Measurements from ENCODE around the gene PIGR. TPM values are rescaled to one million over a fixed set of nuclear protein-coding genes. Genes with fewer than 3 reads are reported as not detected.

Gene PIGR
- polyA plus RNA-seq, 1 donor (not counting 4 experiments of a cell fraction or from before 2014, with no cell fraction given), result 0.01 TPM

- no peaks in the 10 kb centered on the region for H3K27me3 ChIP-seq (ENCODE audit: control insufficient read depth, extremely low read depth, insufficient read depth, low read length)
- H3K9me1 ChIP-seq (ENCODE audit: control insufficient read depth, extremely low read depth, insufficient read depth, low read length), result no peaks in the 10 kb centered on the region
- H3K79me2 ChIP-seq (ENCODE audit: control insufficient read depth, insufficient read depth, low read length), result no peaks in the 10 kb centered on the region
- no peaks in the 10 kb centered on the region for H3K36me3 ChIP-seq (ENCODE audit: control insufficient read depth in 2 of 2, extremely low read depth in 1 of 2, insufficient read depth in 2 of 2, low read length in 2 of 2)
- FAIRE-seq (no peak), DNase-seq (ENCODE audit: low read depth, low spot score) (no peak)
- dilution Hi-C loops (cut with MboI; ENCODE audit: extremely low pct_ligation_motif_present, low sequenced_read_pairs), result loop anchor here (10.0 to 25.0 kb wide), 2 partner anchors 57 to 220 kb away; partner anchors contain the start of genes FCMR, IL10 and IL19
- no peak overlapping the region for H3K4me2 ChIP-seq (ENCODE audit: control insufficient read depth, extremely low read depth, insufficient read depth, low read depth, low read length)
- H3K4me1 ChIP-seq (ENCODE audit: control insufficient read depth, extremely low read depth, insufficient read depth, low read length), result no peaks in the 10 kb centered on the region
- TF ChIP-seq EZH2 (IDR thresholded peaks at IDR 0.05; ENCODE audit: low read length) (no peak), CTCF (optimal IDR thresholded peaks at IDR 0.05 in 1 of 3, IDR thresholded peaks at IDR 0.05 in 1 of 3, conservative IDR thresholded peaks at IDR 0.05 in 1 of 3; ENCODE audit: extremely low read depth in 1 of 3, insufficient read depth in 2 of 3, low read length in 3 of 3) (peak; percentile 66 to 82 (median 81))
- no peak overlapping the region for H2AFZ ChIP-seq (ENCODE audit: control insufficient read depth, low read length)
- no peak overlapping the region for H3K4me3 ChIP-seq (ENCODE audit: control insufficient read depth in 2 of 3, extremely low read depth in 1 of 3, insufficient read depth in 2 of 3, low read depth in 1 of 3, low read length in 3 of 3)
- H4K20me1 ChIP-seq (ENCODE audit: control insufficient read depth, extremely low read depth, insufficient read depth, low read length), result no peaks in the 10 kb centered on the region
- H3K9ac ChIP-seq (ENCODE audit: control insufficient read depth, extremely low read depth, insufficient read depth, low read length), result no peak overlapping the region
- no peaks in the 10 kb centered on the region for H3K9me3 ChIP-seq (ENCODE audit: control insufficient read depth, low read depth, low read length)
- no peak overlapping the region for H3K27ac ChIP-seq (ENCODE audit: control insufficient read depth, insufficient read depth, low read length)
Measured at GRCh38 chr1:206982216-206982615, 36.0 kb upstream of the PIGR start.

- no peaks in the 10 kb centered on the region for H3K36me3 ChIP-seq (ENCODE audit: control insufficient read depth in 2 of 2, extremely low read depth in 1 of 2, insufficient read depth in 2 of 2, low read length in 2 of 2)
- no peak overlapping the region for H3K27ac ChIP-seq (ENCODE audit: control insufficient read depth, insufficient read depth, low read length)
- no peaks in the 10 kb centered on the region for H3K9me3 ChIP-seq (ENCODE audit: control insufficient read depth, low read depth, low read length)
- no peak overlapping the region for H3K4me3 ChIP-seq (ENCODE audit: control insufficient read depth in 2 of 3, extremely low read depth in 1 of 3, insufficient read depth in 2 of 3, low read depth in 1 of 3, low read length in 3 of 3)
- FAIRE-seq, result no peak
- H3K4me1 ChIP-seq (ENCODE audit: control insufficient read depth, extremely low read depth, insufficient read depth, low read length), result no peaks in the 10 kb centered on the region
- H3K4me2 ChIP-seq (ENCODE audit: control insufficient read depth, extremely low read depth, insufficient read depth, low read depth, low read length), result no peak overlapping the region
- DNase-seq (ENCODE audit: low read depth, low spot score), result no peak
- H4K20me1 ChIP-seq (ENCODE audit: control insufficient read depth, extremely low read depth, insufficient read depth, low read length), result no peaks in the 10 kb centered on the region
- no peak overlapping the region for H3K9ac ChIP-seq (ENCODE audit: control insufficient read depth, extremely low read depth, insufficient read depth, low read length)
- dilution Hi-C loops (cut with MboI; ENCODE audit: extremely low pct_ligation_motif_present, low sequenced_read_pairs), result loop anchor here (10.0 to 25.0 kb wide), 2 partner anchors 55 to 217 kb away; partner anchors contain the start of genes FCMR, IL10 and IL19
- no peaks in the 10 kb centered on the region for H3K79me2 ChIP-seq (ENCODE audit: control insufficient read depth, insufficient read depth, low read length)
- no peak overlapping the region for H2AFZ ChIP-seq (ENCODE audit: control insufficient read depth, low read length)
- no peaks in the 10 kb centered on the region for H3K27me3 ChIP-seq (ENCODE audit: control insufficient read depth, extremely low read depth, insufficient read depth, low read length)
- TF ChIP-seq EZH2 (IDR thresholded peaks at IDR 0.05; ENCODE audit: low read length) (no peak), CTCF (optimal IDR thresholded peaks at IDR 0.05 in 1 of 3, IDR thresholded peaks at IDR 0.05 in 1 of 3, conservative IDR thresholded peaks at IDR 0.05 in 1 of 3; ENCODE audit: extremely low read depth in 1 of 3, insufficient read depth in 2 of 3, low read length in 3 of 3) (peak; percentile 51 to 69 (median 61))
- H3K9me1 ChIP-seq (ENCODE audit: control insufficient read depth, extremely low read depth, insufficient read depth, low read length), result no peaks in the 10 kb centered on the region
Measured at GRCh38 chr1:206979379-206980043, 33.2 kb upstream of the PIGR start.

All from keratinocyte (primary cell).